Duodenal mucosa (tissue), 2 donors: ENCODE measurements around the gene CENPT.

ENCODE experiments used
- H3K27ac ChIP-seq: one replicate; pipeline ENCODE4 v1.7.0; 2013; ENCODE audit warnings: low read depth, low read length
- H3K27me3 ChIP-seq, 2 donors: one replicate each; pipeline ENCODE4 v1.7.0; 2013; ENCODE audit warnings: low read length in 2 of 2, control low read depth in 1 of 2; ENCODE audit not compliant: insufficient read depth in 2 of 2, control insufficient read depth in 1 of 2
- H3K36me3 ChIP-seq, 2 donors: one replicate each; pipeline ENCODE4 v1.7.0; 2013; ENCODE audit warnings: low read length in 2 of 2, control low read depth in 1 of 2; ENCODE audit not compliant: insufficient read depth in 2 of 2, control insufficient read depth in 1 of 2
- H3K4me1 ChIP-seq, 2 donors: one replicate each; pipeline ENCODE4 v1.7.0; 2013; ENCODE audit warnings: low read length in 2 of 2, control low read depth in 1 of 2; ENCODE audit not compliant: insufficient read depth in 2 of 2, control insufficient read depth in 1 of 2
- H3K4me3 ChIP-seq, 2 donors: one replicate each; pipeline ENCODE4 v1.7.0; 2013; ENCODE audit warnings: low read length in 2 of 2, low read depth in 1 of 2
- H3K9ac ChIP-seq, 2 donors: one replicate each; pipeline ENCODE4 v1.7.0; 2013; ENCODE audit warnings: low read length in 2 of 2, low read depth in 1 of 2
- H3K9me3 ChIP-seq, 2 donors: one replicate each; pipeline ENCODE4 v1.7.0; 2013; ENCODE audit warnings: low read length in 2 of 2, control low read depth in 1 of 2; ENCODE audit not compliant: control insufficient read depth in 1 of 2

CENPT gene

DNA sequence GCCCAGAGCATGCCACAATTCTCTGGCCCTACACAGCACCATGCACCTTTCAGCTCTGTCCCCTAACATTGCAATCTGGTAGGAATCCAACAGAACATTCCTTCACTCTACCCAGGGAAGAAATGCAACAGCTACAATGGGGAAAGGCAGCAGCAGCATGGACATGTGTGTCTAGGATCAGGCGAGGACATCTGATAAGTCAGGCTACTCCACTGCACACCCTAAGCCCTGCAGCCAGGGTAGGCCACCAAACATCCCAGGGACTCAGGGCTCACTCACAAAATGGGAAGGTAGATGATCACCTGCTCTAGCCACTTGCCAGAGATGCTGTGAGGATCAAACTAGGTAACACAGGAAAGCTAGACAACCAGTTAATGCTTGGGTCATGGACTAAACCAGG is 46.3 kb downstream of the CENPT start:
- peaks cover 9 to 16% of the 10 kb centered on the region in 2 donors for H3K4me1 ChIP-seq
- no peak overlapping the region for H3K27ac ChIP-seq
- H3K27me3 ChIP-seq, result no peaks in the 10 kb centered on the region
- H3K4me3 ChIP-seq, result no peak overlapping the region
- no peaks in the 10 kb centered on the region for H3K9me3 ChIP-seq
- H3K9ac ChIP-seq, result no peak overlapping the region
- H3K36me3 ChIP-seq, result peaks cover 0 to 38% of the 10 kb centered on the region in 2 donors

DNA sequence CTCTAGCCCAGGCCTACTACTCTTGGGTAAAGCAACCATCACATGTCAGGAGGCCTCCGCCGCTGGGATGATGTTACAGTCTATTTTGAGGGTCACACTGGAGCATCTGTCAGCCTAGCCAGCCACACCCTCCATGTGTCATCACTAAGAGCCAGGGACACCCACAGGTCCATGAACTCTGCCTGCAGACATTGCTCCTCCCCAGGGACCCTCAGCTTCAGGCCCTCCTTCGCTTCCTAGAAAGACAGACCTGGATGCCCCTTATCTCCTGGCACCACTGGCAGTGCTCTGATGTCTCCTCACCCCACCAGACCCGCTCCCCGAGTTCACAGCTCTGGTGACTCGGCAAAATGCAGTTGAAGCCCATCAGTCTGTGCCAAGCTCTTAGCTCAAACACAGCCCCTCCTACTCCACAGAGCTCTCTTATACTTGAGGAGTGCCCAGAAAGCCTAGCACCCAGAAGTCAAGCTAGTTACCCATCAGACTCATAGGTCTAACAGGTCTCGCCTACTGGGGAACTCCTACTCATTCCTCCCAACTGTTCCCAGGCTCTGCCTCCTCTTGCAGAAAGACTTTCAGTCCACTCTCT is 47.1 kb downstream of the CENPT start:
- Histone ChIP-seq H3K4me1 (peaks cover 6 to 9% of the 10 kb centered on the region in 2 donors), H3K9me3 (no peaks in the 10 kb centered on the region), H3K27ac (no peak overlapping the region), H3K36me3 (peaks cover 0 to 38% of the 10 kb centered on the region in 2 donors), H3K27me3 (no peaks in the 10 kb centered on the region), H3K9ac (no peak overlapping the region), H3K4me3 (no peak overlapping the region)

- no peak overlapping the region for H3K27ac ChIP-seq
- H3K9me3 ChIP-seq, result no peaks in the 10 kb centered on the region
- no peak overlapping the region for H3K4me3 ChIP-seq
- no peaks in the 10 kb centered on the region for H3K27me3 ChIP-seq
- no peaks in the 10 kb centered on the region for H3K4me1 ChIP-seq
- peaks cover 0 to 25% of the 10 kb centered on the region in 2 donors for H3K36me3 ChIP-seq
- no peak overlapping the region for H3K9ac ChIP-seq
Measured at GRCh38 chr16:67796099-67796718, 51.3 kb downstream of the CENPT start.

GRCh38 chr16:67790071-67790470 is 57.4 kb downstream of the CENPT start:
- Histone ChIP-seq H3K9ac (no peak overlapping the region), H3K36me3 (no peaks in the 10 kb centered on the region), H3K27me3 (no peaks in the 10 kb centered on the region), H3K27ac (no peak overlapping the region), H3K4me3 (no peak overlapping the region), H3K4me1 (no peaks in the 10 kb centered on the region), H3K9me3 (no peaks in the 10 kb centered on the region)

GRCh38 chr16:67786491-67786890 is 61.0 kb downstream of the CENPT start:
- no peaks in the 10 kb centered on the region for H3K36me3 ChIP-seq
- no peak overlapping the region for H3K27ac ChIP-seq
- no peak overlapping the region for H3K4me3 ChIP-seq
- no peaks in the 10 kb centered on the region for H3K27me3 ChIP-seq
- no peak overlapping the region for H3K9ac ChIP-seq
- H3K4me1 ChIP-seq, result peaks cover 1 to 4% of the 10 kb centered on the region in 2 donors
- H3K9me3 ChIP-seq, result no peaks in the 10 kb centered on the region

GRCh38 chr16:67783353-67783725 is 64.2 kb downstream of the CENPT start:
- no peaks in the 10 kb centered on the region for H3K27me3 ChIP-seq
- no peak overlapping the region for H3K4me3 ChIP-seq
- no peaks in the 10 kb centered on the region for H3K9me3 ChIP-seq
- H3K36me3 ChIP-seq, result peaks cover 0 to 6% of the 10 kb centered on the region in 2 donors
- H3K27ac ChIP-seq, result no peak overlapping the region
- H3K9ac ChIP-seq, result no peak overlapping the region
- H3K4me1 ChIP-seq, result peaks cover 9 to 19% of the 10 kb centered on the region in 2 donors

DNA sequence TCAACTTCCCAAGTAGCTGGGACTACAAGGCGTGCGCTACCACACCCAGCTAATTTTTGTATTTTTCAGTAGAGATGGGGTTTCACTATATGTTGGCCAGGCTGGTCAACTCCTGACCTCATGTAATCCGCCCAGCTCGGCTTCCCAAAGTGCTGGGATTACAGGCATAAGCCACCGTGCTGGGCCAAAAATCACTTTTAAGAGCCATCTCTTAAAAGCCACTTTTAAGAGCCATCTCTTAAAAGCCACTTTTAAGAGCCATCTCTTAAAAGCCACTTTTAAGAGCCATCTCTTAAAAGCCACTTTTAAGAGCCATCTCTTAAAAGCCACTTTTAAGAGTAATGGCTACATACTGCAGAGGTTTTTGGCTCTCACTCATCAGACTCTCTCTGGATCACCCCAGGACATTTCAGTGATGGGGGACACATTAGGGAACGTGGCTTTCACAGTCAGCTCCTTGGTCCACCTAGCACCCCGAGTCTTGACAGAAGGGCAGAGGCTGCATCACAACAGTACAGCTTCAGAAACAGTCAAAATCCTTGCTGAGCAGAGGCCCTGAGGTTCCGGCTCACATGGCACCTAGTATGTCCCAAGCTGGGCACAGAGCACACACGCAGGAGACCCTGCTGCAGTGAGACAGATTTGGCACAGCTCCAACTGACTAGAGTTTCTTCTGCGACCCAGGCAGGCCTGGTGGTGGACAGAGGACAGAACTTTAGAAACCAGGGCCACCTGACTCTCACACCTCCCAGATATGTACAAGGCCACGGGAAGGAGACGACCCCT is 64.7 kb downstream of the CENPT start:
- peaks cover 0 to 6% of the 10 kb centered on the region in 2 donors for H3K36me3 ChIP-seq
- no peaks in the 10 kb centered on the region for H3K27me3 ChIP-seq
- no peaks in the 10 kb centered on the region for H3K9me3 ChIP-seq
- peaks cover 9 to 19% of the 10 kb centered on the region in 2 donors for H3K4me1 ChIP-seq
- no peak overlapping the region for H3K4me3 ChIP-seq
- no peak overlapping the region for H3K9ac ChIP-seq
- H3K27ac ChIP-seq, result no peak overlapping the region

DNA sequence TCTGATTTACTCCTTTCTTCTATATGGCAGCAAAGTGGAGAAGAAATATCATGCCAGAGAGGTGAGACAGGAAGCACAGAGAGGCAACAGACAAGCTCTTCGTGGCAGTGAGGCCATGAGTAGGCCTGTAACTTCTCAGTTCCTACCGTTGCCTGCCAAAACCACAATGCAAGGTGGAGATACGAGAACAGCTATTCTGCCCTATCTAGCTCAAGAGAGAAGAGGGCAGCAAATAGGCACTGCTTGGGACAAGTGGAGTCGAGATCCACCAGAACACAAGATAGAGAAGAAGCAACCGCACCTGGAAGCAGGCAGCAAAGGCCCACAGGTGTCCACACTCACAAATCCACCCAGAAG is 66.0 kb downstream of the CENPT start:
- H3K9ac ChIP-seq, result no peak overlapping the region
- no peak overlapping the region for H3K27ac ChIP-seq
- H3K36me3 ChIP-seq, result peaks cover 0 to 6% of the 10 kb centered on the region in 2 donors

GRCh38 chr16:67780847-67781564 is 66.5 kb downstream of the CENPT start:
- Histone ChIP-seq H3K27me3 (no peaks in the 10 kb centered on the region), H3K4me1 (peaks cover 9 to 19% of the 10 kb centered on the region in 2 donors), H3K27ac (no peak overlapping the region), H3K9ac (no peak overlapping the region), H3K36me3 (peaks cover 0 to 6% of the 10 kb centered on the region in 2 donors), H3K4me3 (no peak overlapping the region), H3K9me3 (no peaks in the 10 kb centered on the region)

More for the DNA sequence above, 66.0 kb downstream of the CENPT start:
- H3K4me3 ChIP-seq, result no peak overlapping the region
- H3K27me3 ChIP-seq, result no peaks in the 10 kb centered on the region
- H3K4me1 ChIP-seq, result peaks cover 9 to 19% of the 10 kb centered on the region in 2 donors
- no peaks in the 10 kb centered on the region for H3K9me3 ChIP-seq
